Body of pancreas (tissue), 4 donors: ENCODE measurements around the gene FXYD7. TPM values are rescaled to one million over a fixed set of nuclear protein-coding genes. Genes with fewer than 3 reads are reported as not detected.
"Not testable (repeated sequence)": the region's sequence is repeated elsewhere in the genome, so short reads cannot be mapped to it uniquely, and the experiment has no call there.

Experiments
- ATAC-seq: fragments of 150-250 bp; one replicate; pipeline ENCODE4 v1.9.1; 2016
- DNase-seq, 4 donors: peaks; one replicate each; pipeline ENCODE4 v3.0.0-alpha.2; 2019
- H3K27ac ChIP-seq, 4 donors: fragments of 200-600 bp; sonication (generic); 1 replicate in 3 of 4; 2 replicates in 1 of 4; pipeline versions ENCODE4 v1.5.1 to v1.6.1; 2016 to 2019; ENCODE audit warnings: mild to moderate bottlenecking in 1 of 4, mixed read lengths in 1 of 4, moderate library complexity in 1 of 4
- H3K27me3 ChIP-seq, 2 donors: fragments of 200-600 bp; sonication (generic); one replicate each; pipeline ENCODE4 v1.6.0; 2016; ENCODE audit warnings: mild to moderate bottlenecking in 1 of 2
- H3K36me3 ChIP-seq, 2 donors: fragments of 200-600 bp; sonication (generic); replicated peaks in 1 of 2; 2 replicates each; pipeline ENCODE4 v1.5.1; 2016; ENCODE audit warnings: low read depth in 2 of 2; ENCODE audit not compliant: insufficient read depth in 1 of 2
- H3K4me1 ChIP-seq: fragments of 200-600 bp; sonication (generic); one replicate; pipeline ENCODE4 v1.6.0; 2016
- H3K4me3 ChIP-seq, 2 donors: fragments of 200-600 bp; sonication (generic); 1 replicate in 1 of 2; 2 replicates in 1 of 2; pipeline ENCODE4 v1.5.1; 2016 to 2019
- H3K9me3 ChIP-seq, 3 donors: fragments of 200-600 bp; sonication (generic); 1 replicate in 2 of 3; 2 replicates in 1 of 3; pipeline ENCODE4 v1.5.1; 2016
- POLR2A ChIP-seq, 3 donors: fragments of 450-650 bp; IDR thresholded peaks; one replicate each; pipeline ENCODE4 v1.6.1; 2016; ENCODE audit warnings: antibody characterized with exemption in 3 of 3, mild to moderate bottlenecking in 2 of 3
- whole genome bisulfite sequencing, 2 donors: methylation state at CpG; one replicate each; pipeline ENCODE4 v1.1.5; 2017; 5-methylcytosine and 5-hydroxymethylcytosine counted together
- intact Hi-C: fragments of 100-400 bp; cut with DNase I; formaldehyde crosslinking; loops from one replicate; pipeline ENCODE4 v1.15.1; 2023
- total RNA-seq, 2 donors: library from RNA; depleted of rRNA; stranded (reverse); fragments of >200 nt; gene quantifications; one replicate each; pipeline ENCODE4 v1.1.0, GENCODE V29; 2016
- TF ChIP-seq, protein P1 (sequence below), 7 experiments: fragments of 450-650 bp in 4 of 7; fragments of 200-600 bp in 3 of 7; sonication (generic) in 3 of 7; IDR thresholded peaks; one replicate each; pipeline ENCODE4 v1.5.1; 2016 to 2019; ENCODE audit warnings: antibody characterized with exemption in 7 of 7

The FXYD7 gene
- total RNA-seq, 2 donors from 2014 or later = 0.52 to 1.3 TPM

DNA sequence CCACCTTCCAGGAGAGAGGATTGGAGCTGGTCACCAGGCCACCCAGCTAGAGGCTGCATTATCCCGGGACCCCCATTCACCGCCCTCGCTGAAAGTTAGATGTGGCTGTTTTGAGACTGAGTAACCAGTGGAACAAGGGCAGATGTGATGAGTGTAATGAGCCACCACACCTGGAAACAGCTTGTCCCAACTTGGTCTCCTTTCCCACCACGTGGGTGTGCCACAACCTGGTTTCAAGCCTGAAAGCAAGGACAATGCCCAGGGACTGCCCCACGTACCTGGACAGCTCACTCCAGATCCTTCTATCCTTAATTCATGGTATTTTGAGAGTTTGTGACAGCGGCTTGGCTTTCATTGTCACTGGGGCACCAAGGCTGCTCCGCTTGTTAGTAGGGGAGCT, 15.2 kb upstream of the FXYD7 start:
- Histone ChIP-seq H3K36me3 (no peaks in the 10 kb centered on the region), H3K27me3 (no peaks in the 10 kb centered on the region), H3K9me3 (no peaks in the 10 kb centered on the region), H3K27ac (no peak overlapping the region), H3K4me3 (no peak overlapping the region), H3K4me1 (peaks cover 20% of the 10 kb centered on the region)
- no peak for DNase-seq
- TF ChIP-seq, protein P1, sequence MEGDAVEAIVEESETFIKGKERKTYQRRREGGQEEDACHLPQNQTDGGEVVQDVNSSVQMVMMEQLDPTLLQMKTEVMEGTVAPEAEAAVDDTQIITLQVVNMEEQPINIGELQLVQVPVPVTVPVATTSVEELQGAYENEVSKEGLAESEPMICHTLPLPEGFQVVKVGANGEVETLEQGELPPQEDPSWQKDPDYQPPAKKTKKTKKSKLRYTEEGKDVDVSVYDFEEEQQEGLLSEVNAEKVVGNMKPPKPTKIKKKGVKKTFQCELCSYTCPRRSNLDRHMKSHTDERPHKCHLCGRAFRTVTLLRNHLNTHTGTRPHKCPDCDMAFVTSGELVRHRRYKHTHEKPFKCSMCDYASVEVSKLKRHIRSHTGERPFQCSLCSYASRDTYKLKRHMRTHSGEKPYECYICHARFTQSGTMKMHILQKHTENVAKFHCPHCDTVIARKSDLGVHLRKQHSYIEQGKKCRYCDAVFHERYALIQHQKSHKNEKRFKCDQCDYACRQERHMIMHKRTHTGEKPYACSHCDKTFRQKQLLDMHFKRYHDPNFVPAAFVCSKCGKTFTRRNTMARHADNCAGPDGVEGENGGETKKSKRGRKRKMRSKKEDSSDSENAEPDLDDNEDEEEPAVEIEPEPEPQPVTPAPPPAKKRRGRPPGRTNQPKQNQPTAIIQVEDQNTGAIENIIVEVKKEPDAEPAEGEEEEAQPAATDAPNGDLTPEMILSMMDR (IDR thresholded peaks at IDR 0.05) = no peak
- no peak for TF ChIP-seq POLR2A (IDR thresholded peaks at IDR 0.05)
- ATAC-seq = no peak
- intact Hi-C loops = no loop called here
- 86 to 91% methylated on average over 7 of the region's 7 CpGs for WGBS, 2 donors

DNA sequence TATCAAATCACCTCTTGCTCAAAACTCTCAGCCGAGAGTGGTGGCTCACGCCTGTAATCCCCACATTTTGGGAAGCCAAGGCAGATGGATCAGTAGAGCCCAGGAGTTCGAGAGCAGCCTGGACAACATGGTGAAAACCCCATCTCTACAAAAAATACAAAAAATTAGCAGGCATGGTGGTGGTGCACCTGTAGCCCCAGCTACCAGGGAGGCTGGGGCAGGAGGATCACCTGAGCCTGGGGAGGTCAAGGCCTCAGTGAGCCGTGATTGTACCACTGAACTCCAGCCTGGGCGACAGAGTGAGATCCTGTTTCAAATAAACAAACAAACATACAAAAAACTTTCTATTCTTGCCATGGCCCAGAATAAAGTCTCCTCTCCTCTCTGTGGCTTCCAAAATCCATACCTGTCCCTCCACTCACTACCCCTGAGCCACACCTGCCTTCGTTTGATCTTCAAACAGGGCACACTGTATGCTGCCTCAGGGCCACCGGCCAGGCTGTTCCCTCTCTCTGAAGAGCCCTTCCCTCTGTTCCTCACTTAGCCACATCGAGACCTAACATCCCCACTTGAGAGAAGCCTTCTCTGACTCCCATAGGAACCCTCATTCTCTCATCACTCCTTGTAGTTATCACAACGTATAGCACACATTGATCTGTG, 14.5 kb upstream of the FXYD7 start:
- no peaks in the 10 kb centered on the region for H3K36me3 ChIP-seq
- 85 to 91% methylated on average over 9 of the region's 9 CpGs for WGBS, 2 donors
- H3K27me3 ChIP-seq = no peaks in the 10 kb centered on the region
- H3K4me1 ChIP-seq = peaks cover 18% of the 10 kb centered on the region
- intact Hi-C loops = no loop called here
- no peak overlapping the region for H3K27ac ChIP-seq
- TF ChIP-seq POLR2A (IDR thresholded peaks at IDR 0.05) = no peak
- TF ChIP-seq, protein P1 (IDR thresholded peaks at IDR 0.05) = no peak
- ATAC-seq = no peak
- no peak for DNase-seq
- no peak overlapping the region for H3K4me3 ChIP-seq
- no peaks in the 10 kb centered on the region for H3K9me3 ChIP-seq

DNA sequence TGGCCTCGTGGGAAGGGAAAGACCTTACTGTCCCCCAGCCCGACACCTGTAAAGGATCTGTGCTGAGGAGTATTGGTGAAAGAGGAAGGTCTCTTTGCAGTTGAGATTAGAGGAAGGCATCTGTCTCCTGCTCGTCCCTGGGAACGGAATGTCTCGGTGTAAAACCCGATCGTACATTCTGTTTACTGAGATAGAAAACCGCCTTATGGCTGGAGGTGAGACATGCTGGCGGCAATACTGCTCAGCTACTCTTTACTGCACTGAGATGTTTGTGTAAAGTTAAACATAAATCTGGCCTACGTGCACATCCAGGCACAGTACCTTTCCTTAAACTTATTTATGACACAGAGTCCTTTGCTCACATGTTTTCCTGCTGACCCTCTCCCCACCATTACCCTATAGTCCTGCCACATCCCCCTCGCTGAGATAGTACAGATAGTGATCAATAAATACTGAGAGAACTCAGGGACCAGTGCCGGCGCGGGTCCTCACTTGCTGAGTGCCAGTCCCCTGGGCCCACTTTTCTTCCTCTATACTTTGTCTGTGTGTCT, 13.3 kb upstream of the FXYD7 start:
- 42 to 44% methylated on average over 14 of the region's 14 CpGs for whole genome bisulfite sequencing, 2 donors
- intact Hi-C loops = loop anchor here (10.0 kb wide), 1 partner anchor 85 kb away; the partner anchor contains the start of gene HPN
- ATAC-seq = not testable (repeated sequence)

DNA sequence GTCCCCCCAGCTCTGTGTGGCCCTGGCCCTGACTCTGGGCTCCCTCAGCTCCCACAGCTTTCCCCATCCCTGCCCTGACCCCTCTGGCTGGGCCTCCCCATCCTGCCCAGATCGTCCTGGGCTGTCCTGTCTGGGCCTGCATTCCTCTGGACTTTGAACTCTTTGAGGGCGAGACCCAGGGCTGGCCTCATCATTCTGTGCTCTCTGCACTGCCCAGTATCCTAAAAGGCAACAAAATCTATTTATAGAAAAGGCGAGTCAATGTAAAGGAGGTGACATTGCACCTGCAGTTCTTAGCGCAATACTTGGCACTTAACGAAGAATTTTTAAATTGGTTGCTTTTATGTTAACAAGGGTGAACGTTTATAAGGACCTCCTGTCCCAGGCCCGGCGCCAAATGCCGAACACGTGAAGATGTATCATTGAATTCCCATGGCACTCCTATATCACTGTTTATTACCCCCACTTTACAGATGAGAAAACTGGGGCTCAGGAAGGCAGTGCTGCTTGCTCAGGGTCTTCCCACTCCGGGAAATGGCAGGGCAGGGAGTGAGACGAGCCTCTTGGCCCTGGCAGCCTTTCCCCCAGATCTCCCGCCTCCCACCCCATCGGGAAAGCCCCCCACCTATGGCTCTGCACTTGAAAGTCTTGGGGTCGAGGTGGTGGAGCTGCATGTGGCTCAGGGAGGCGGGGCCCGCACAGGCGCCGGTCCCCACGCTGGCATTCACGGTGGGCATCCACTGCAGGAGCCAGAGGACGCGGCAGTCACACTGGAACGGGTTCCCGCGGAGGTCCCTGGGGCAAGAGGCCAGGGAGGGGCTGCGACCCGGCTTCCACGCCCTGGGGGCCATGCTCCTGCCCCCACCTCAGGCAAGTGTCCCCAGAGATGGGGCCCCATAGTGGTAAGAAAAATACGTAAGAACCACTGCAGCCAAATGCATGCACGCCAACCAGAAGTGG, 12.0 kb upstream of the FXYD7 start:
- DNase-seq (no peak), ATAC-seq (no peak)
- Histone ChIP-seq H3K9me3 (no peaks in the 10 kb centered on the region), H3K4me1 (peaks cover 10% of the 10 kb centered on the region), H3K27me3 (no peaks in the 10 kb centered on the region), H3K4me3 (no peak overlapping the region), H3K36me3 (no peaks in the 10 kb centered on the region), H3K27ac (no peak overlapping the region)
- TF ChIP-seq, protein P1 (IDR thresholded peaks at IDR 0.05) = no peak
- TF ChIP-seq POLR2A (IDR thresholded peaks at IDR 0.05) = no peak
- intact Hi-C loops = loop anchor here (10.0 kb wide), 1 partner anchor 86 kb away; the partner anchor contains the start of gene HPN
- 85 to 89% methylated on average over 21 to 30 of the region's 31 CpGs for WGBS, 2 donors

More for the DNA sequence above, 13.3 kb upstream of the FXYD7 start:
- not testable (repeated sequence) for H3K9me3 ChIP-seq, H3K27me3 ChIP-seq, H3K4me1 ChIP-seq, H3K4me3 ChIP-seq, DNase-seq, H3K36me3 ChIP-seq, H3K27ac ChIP-seq

DNA sequence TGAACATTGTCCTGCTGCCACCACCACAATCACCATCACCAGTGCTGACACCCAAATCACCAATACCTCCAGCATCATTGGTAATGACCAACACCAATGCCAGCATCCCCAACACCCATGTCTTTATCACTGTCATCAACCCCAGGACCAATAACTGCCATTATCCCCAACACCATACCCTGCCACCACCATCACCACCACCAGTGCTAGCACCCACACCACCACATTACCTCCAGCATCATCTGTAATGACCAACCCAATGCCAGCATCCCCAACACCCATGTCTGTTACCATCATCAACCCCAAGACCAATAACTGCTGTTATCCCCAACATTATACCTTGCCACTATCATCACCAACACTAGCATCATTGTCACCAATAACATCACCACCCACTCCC, 10.8 kb upstream of the FXYD7 start:
- TF ChIP-seq, protein P1 (IDR thresholded peaks at IDR 0.05) = no peak
- no peak for TF ChIP-seq POLR2A (IDR thresholded peaks at IDR 0.05)
- Histone ChIP-seq H3K4me3 (no peak overlapping the region), H3K27ac (no peak overlapping the region), H3K27me3 (no peaks in the 10 kb centered on the region), H3K36me3 (no peaks in the 10 kb centered on the region), H3K4me1 (peaks cover 22% of the 10 kb centered on the region), H3K9me3 (no peaks in the 10 kb centered on the region)
- DNase-seq (no peak), ATAC-seq (no peak)
- intact Hi-C loops = loop anchor here (10.0 kb wide), 1 partner anchor 87 kb away; the partner anchor contains the start of gene HPN
